Fibroblast of skin of left biceps (primary cell): ENCODE data around the gene ZNF439.
"Not testable (repeated sequence)": the region's sequence is repeated elsewhere in the genome, so short reads cannot be mapped to it uniquely, and the experiment has no call there.

Source experiments
- DNase-seq, 2 experiments: peaks; one replicate each; pipeline ENCODE4 v3.0.0-alpha.2; 2013; ENCODE audit warnings: low read depth in 2 of 2

ZNF439 gene

DNA sequence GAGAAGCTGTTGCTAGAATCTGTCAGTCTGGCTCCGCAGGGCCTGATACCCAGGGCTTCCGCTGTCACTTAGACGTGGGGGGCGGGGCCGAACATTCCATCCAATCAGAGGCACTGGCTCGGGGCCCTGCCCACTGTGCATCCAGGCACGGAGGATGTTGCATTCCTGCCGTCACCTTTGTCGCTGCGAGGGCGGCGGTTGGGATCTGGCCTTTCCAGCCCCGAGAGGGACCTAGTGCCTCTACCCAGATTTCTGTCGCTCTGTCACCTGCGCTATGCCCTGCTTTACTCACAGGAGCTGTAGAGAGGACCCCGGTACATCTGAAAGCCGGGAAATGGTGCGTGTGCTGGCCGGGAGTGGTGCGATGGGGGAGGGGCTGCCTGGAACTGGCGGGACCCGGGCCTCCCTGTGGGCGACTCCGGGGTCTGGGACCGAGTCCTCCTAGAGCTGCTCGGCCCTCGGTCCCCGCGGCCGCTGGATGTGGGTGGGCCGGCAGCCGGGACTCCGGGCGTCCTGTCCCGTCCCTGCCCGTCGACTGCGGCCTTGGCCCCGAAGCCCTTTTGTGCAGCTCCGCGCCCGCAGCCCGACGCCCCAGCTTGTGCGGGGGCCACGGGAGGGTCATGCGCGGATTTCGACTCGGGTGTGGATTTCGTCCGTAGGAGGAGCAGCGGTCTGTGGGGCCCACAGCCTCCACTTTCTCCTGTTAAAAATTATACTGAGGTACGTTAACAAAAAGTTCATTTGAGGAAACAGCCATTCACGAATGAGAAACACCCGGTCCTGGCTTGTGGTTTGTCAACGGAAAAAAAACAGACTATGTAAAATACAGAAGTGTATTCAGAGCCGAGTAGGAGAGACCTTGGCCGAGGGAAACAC is at the start of gene ZNF439:
ZNF439 (plus strand) TSS at position 133 of the 876 bp plus-strand sequence; CDS start at position 275, 142 bp downstream.
- peak; percentile 36 to 42 for DNase-seq

GRCh38 chr19:11806354-11807098 is 42.0 kb upstream of the ZNF439 start:
- no peak for DNase-seq

DNA sequence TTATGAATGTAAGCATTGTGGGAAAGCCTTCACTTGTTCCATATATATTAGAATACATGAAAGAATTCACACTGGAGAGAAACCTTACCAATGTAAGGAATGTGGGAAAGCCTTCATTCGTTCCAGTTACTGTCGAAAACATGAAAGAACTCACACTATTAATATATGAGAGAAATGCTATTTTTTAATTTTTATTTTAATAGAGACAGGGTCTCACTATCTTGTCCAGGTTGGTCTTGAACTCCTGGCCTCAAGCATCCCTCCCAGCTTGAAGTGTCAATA is 41.5 kb upstream of the ZNF439 start:
- no peak for DNase-seq

DNA sequence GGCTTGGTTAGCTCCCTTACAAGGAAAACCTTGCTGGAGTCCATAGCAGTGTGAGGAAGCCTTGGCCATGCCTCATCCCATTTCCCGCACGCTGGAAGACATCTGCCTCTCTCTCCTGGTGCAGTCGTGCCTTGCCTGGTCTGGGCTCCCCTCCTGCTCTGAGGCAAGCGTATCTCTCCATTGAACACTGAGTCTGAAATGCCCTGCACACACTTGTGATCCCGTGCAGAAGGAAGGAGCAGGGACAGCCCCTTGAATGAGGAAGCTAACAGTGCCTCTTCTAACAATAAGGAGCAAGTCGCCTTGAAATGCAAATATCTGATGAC is 34.9 kb upstream of the ZNF439 start:
- no peak for DNase-seq

- DNase-seq, result peak; percentile 68 to 72
These were observed 34.4 kb upstream of the ZNF439 start, which contains the start of gene ZNF440 for GRCh38 chr19:11814029-11814699. Gene ZNF440 (plus strand): TSS chr19:11814273. CDS start chr19:11814448, 175 bp downstream.

DNA sequence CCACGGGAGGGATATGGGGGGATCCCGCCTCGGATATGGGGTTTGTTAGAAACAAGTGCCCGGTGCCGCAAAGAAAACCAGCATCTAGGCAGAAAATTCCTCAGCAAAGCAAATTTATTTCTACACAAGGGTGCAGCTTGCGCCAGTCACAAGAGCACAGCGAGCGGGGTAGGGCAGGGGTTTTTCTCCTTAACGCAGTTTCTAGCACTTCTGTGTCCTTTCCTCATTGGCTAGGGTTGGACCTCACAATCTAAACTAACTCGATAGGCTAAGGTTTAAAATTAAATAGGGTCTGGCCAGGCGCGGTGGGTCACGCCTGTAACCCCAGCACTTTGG is 33.9 kb upstream of the ZNF439 start:
- DNase-seq, result no peak

DNA sequence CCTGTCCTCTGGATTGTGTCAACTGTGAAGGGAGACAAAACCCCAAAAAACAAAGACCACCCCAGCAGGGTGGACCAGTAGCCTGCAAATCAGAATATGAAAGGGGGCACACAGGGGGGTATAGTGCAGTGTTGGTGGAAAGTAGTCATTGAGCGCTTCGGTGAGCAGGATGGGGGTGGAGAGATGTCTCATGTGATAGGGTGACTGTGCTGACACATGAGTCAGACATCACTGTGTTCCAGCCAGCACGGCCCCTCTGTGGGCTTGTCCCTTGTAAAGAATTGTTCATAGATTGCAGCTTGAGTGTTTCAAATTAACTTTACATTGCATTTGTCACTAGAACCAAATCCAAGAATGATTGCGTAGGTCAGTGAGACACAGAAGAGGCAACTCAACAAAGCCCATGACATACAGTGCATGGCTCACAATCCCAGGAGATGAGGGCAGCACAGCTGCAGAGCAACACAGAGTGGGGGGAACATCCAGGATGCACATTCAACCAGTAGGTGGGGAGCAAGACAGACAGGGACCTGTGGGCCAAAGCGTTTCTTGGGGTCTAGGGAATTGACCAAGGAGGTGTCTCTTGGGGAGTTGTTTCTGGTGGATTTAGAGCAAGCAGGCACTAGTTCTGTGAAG is 26.9 kb upstream of the ZNF439 start:
- no peak for DNase-seq

- DNase-seq, result not testable (repeated sequence)
These were observed 19.3 kb upstream of the ZNF439 start for GRCh38 chr19:11828957-11829876.

DNA sequence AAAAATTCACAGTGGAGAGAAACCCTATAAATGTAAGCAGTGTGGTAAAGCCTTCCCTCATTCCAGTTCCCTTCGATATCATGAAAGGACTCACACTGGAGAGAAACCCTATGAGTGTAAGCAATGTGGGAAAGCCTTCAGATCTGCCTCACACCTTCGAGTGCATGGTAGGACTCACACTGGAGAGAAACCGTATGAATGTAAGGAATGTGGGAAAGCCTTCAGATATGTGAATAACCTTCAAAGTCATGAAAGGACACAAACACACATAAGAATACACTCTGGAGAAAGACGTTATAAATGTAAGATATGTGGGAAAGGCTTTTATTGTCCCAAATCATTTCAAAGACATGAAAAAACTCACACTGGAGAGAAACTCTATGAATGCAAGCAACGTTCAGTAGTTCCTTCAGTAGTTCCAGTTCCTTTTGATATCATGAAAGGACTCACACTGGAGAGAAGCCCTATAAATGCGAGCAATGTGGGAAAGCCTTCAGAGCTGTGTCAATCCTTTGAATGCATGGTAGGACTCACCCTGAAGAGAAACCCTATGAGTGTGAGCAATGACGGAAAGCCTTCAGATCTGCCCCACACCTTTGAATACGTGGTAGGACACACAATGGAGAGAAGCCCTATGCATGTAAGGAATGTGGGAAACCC is 16.1 kb upstream of the ZNF439 start:
- no peak for DNase-seq

DNA sequence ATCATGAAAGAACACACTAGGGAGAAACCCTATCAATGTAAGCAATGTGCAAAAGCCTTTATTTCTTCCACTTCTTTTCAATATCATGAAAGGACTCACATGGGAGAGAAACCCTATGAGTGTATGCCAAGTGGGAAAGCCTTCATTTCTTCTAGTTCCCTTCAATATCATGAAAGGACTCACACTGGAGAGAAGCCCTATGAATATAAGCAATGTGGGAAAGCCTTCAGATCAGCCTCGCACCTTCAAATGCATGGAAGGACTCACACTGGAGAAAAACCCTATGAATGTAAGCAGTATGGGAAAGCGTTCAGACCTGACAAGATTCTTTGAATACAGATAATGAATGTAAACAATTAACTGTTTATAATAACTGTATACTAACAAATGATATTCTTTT is 15.0 kb upstream of the ZNF439 start:
- no peak for DNase-seq

- DNase-seq, result not testable (repeated sequence)
These were observed 12.9 kb upstream of the ZNF439 start for GRCh38 chr19:11835626-11836066.

DNA sequence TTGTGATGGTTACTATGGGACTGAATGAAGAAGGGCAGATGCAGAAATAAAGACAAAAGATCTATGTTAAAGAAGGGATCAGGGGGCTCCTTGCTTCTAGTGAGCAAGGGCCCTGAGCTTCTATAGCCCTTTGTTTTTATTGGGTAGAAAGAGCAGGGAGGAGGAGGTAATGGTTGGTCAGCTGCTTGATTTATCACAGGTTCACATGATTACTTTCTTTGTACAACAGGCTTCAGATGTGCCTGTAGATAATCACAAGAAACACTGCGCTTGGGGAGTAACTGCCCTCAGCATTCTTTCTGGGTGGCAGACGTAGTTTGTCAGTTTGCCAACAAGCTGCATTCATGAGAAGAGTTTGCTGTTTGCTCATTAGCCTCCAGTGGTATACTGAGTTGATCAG is 4.8 kb upstream of the ZNF439 start:
- no peak for DNase-seq

GRCh38 chr19:11847615-11848014 is 911 bp upstream of the ZNF439 start:
- DNase-seq, result not testable (repeated sequence)

DNA sequence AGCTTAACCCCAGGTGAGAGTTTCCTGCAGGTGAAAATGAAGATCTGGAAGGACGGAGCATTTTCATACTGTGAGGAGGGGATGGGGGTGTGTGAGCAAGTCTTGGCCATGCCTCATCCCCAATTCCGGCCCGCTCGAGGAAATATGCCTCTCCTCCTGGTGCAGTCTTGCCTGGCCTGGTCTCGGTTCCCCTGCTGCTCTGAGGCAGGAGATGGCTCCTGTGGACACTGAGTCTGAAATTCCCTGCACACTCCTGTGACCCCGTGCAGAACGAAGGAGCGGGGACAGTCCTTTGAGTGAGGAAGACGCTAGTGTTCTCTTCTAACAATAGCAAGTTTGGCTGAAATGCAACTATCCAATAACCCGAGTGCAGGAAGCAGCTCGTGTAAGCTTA is 329 bp upstream of the ZNF439 start:
- no peak for DNase-seq

GRCh38 chr19:11850289-11850688 is 1.8 kb downstream of the ZNF439 start:
- not testable (repeated sequence) for DNase-seq

DNA sequence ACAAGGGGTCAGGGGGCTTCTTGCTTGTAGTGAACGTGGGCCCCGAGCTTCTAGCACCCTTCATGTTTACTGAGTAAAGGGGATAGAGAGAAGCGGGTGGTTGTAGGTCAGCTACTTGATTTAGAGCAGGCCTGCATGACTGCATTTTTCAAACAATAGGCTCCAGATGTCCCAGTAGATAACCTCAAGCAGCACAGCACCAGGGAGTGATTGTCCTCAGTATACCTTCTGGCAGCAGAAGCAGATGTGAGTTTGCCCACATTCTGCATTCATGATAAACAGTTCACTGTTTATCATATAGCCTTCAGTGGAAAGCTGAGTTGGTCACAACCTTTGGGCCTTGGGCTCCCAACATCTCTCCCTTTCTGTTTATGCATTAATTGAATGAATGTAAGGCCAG is 4.8 kb downstream of the ZNF439 start:
- DNase-seq, result no peak

DNA sequence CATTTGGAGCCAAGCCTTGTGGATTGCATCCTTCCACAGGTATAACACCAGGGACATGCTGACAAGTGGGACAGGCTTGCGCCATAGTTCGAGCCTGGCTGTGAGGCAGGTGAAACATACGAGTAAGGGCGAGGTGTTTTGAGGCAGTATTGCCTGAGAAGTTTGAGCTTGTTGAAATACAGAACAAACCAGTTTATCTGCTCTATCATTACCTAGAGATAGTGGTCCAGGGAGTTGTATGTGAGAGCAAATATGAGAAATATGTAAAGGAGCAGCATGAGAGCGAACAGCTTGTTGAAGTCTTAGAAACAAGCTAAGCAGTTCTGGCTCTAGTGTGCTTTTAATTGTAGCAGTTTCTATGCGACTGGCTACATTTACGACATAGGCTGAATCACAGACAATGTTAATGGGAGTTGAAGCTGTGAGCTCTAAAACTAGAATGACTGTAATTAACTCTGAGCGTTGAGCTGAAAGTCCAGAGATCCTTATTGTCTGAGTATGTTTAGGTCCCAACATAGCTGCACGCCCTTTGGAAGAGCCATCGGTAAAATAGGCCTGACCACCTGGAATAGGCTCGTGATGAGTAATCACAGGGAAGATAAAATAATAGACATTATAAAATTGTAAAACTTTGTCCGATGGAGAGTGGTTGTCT is 8.2 kb downstream of the ZNF439 start:
- no peak for DNase-seq

- DNase-seq, result no peak
These were observed 12.2 kb downstream of the ZNF439 start for GRCh38 chr19:11860721-11861120.

- no peak for DNase-seq
These were observed 12.8 kb downstream of the ZNF439 start for GRCh38 chr19:11861301-11861700.

DNA sequence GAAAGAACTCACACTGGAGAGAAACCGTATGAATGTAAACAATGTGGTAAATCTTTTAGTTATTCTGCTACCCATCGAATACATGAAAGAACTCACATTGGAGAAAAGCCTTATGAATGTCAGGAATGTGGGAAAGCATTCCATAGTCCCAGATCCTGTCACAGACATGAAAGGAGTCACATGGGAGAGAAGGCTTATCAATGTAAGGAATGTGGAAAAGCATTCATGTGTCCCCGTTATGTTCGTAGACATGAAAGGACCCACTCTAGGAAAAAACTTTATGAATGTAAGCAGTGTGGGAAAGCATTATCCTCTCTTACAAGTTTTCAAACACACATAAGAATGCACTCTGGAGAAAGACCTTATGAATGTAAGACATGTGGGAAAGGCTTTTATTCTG is 19.2 kb downstream of the ZNF439 start:
- not testable (repeated sequence) for DNase-seq
